ENCODE measurements around the gene CIITA.

GRCh38 chr16:10847176-10847575, 29.8 kb upstream of the CIITA start:
- TF ChIP-seq EZH2 (IDR thresholded peaks at IDR 0.05; ENCODE audit: insufficient read depth, poor library complexity, severe bottlenecking) (no peak), EZH2phosphoT487 (IDR thresholded peaks at IDR 0.05; ENCODE audit: insufficient read depth, low read depth) (no peak)

Data from GM23248 (cell line).